Measurements from ENCODE around the gene STIP1.
"Not testable (repeated sequence)": the region's sequence is repeated elsewhere in the genome, so short reads cannot be mapped to it uniquely, and the experiment has no call there.

STIP1 gene

DNA sequence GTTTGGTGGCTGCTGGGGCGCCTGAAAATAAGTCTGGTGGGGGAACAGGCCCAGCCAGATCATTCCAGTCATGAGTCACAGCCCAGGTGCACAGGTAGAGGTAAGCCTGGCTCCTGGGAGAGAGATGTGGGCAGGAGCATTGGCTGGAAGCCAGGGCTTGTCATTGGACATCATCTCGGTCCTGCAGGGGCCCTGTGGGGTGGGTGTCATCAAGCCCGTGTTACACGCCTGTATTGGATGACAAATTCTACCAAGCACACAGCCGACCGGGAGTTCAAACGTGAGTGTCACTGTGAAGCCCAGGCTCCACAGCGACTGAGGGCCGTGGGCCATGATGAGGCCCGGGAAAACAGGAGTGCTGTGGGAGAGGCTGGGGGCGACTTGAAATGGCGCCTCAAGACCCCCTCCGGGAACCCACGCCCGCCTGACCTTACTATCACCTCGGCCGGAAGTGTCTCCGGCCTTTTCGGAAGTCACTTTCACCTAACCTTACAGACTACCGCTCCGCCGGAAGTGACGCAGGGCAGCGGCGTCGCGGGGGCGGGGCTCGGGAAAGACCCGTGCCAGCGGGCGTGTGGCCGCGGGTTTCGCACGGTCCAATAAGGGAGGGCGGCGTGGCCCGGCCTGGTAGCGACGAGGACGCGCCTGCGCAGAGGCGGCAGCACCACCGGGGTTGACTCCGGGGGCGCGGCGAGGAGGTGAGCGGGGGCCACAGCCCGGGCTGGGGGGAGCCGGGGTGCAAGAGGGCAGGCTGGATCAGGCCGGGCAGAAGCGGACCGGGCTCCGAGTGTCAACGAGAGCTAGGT is 54.7 kb downstream of the STIP1 start, which contains the start of gene FKBP2:
FKBP2 (plus strand) TSS at position 661 of the 806 bp plus-strand sequence. CDS start 1,293 bp downstream, outside the sequence.
- DNase-seq: peak; percentile 98

DNA sequence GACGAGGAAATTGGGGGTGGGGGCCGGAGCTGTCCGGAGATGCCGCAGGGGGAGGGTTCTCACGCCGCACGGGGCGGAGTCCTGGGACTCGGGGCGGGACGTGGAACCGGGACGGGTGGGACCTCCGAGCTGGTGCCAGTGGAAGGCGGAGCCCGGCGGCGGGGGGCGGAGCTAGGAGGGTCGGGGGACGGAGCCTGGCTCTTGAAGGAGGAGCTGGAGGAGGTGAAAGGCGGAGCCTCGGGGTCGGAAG is 55.2 kb downstream of the STIP1 start:
- DNase-seq: peak; percentile 100

DNA sequence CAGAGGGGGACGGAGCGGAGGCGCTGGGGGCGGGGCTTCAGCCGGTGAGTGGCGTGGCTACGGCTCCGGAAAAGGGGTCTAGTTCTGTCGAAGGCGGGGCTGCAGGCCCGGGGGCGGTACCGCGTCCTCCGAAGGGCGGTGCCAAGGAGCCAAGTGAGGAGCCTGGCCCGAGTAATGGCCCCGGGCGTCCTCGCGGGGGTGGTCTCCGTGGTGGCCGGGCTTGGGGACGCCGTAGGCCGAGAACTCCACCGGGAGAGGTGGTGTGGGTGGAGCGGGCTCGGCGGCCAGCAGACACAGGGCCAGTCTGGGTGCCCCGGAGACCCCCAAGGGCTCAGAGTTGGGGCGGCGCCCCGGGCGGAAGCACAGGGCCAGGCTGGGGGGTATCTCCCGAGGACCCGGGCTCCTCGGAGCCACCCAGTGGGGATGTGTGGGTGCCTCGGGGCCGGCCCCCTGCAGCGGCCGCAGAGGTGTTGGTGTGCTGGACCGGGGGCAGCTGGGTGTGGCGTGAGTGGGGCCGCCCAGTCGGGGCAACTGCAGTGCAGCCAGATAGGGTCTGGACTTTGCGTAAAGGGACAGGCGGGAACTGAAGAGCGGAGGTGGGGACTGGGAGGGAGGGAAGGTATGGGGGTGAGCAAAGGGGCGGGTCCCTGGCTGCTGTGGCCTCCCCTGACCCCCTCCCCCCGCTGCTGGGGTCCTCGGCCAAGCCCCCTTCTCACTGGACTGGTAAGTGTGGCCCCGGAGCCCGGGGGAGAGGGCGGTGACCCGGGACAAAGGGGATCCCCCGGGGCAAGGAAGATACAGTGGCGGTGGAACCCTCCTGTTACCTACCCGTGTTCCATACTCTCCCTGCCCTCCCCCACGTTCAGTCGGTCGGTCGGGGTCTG is 55.8 kb downstream of the STIP1 start:
- no peak for DNase-seq

GRCh38 chr11:64243236-64243854 is 57.4 kb downstream of the STIP1 start:
- no peak for DNase-seq

GRCh38 chr11:64244107-64244506 is 58.1 kb downstream of the STIP1 start:
- DNase-seq: no peak

- no peak for DNase-seq
Measured at GRCh38 chr11:64244966-64245365, 59.0 kb downstream of the STIP1 start.

- DNase-seq: peak; percentile 19
Measured at GRCh38 chr11:64245401-64245796, 59.4 kb downstream of the STIP1 start.

- peak; percentile 62 for DNase-seq
Measured at GRCh38 chr11:64245797-64246620, 60.0 kb downstream of the STIP1 start.

DNA sequence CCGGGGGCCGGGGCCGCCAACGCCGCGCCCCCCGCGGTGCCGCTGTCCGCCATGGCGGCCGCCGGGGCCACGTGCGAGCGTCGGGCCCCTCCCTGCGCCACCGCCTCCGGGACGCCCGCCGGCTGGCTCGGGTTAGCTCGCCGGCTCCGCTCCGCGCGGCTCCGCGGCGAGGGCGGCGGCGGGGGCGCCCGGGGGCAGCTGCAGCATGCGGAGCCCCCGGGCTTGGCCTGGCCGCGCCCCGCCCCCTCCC is 60.6 kb downstream of the STIP1 start:
- DNase-seq: not testable (repeated sequence)

DNA sequence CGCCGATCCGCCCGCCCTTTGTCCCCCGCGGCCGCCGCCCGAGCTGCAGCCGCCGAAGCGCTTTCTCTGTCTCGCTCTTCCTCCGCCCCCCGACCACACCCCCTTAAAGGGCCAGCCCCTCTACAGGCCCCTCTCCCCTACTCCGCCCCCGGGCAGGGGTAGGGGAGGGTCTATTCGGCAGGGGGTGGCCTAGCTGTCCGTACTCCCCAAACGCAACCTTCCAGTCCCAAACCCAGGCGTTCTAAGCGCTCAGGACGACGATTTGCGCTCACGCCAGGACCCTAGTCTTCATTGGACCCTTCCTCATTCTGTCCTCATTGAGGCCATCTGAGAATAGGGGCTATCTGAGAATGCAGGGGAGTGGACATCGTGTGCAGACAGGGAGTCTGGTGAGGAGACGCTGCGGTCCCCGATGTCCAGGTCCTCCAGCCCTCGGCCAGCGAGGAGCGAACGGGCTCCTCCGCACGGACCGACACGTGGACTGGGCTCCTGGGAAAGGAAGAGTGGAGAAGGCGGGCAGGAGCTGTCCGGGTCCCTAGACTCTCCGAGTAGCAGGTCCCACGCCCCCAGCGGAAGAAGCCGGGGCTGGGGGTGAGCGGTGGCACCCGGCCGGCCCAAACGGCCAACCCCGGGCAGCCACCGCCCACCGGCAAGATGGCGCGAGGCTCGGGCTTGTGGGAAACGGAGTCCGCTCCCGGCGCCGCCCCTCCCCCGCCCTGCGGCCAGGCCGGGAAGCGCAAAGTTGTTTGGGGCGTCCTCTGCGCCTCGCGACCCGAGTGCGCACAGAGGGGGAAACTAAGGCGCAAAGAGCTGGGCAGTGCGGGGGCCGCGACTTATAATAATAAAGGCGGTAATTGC is 61.1 kb downstream of the STIP1 start, which contains the start of gene PPP1R14B:
PPP1R14B (minus strand) TSS at position 73 of the 858 bp plus-strand sequence. CDS start 270 bp downstream, outside the sequence.
- DNase-seq: peak; percentile 63

DNA sequence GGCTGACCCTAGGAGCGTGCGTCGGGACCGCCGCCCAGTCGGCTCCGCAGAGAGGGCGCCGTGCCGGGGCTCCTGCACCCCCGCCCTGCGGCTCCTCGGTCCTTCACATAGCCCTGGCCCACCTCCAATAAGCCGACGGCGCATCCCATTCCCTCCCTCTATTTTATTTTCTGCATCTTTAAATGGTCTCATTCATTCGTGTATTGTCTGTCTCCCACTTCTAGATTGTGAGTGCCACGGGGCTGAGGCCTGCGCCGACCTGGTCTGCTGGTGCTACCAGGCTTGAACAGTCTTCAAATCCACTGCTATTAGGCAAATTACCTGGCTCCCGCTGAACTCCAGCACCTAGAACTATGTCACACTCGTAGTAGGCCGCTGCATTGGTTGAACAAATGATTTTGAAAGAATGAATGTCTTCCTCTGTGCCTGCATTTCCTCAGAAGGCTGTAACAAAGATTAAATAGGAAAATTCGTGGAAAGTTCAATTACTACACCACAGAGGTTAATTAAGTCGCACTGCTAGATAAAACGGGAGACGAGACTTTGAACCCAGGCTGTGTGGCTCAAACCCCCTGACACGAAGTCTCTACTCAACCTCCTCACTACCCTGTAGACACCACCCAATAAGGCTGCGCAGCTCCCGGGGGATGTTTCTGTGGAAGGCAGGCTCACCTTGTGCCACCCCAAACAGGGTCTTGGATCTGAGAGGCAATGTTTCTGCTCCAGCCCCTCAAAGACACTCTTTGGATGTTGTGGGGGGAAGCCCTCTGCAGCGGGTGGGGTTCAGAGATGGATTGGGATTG is 62.0 kb downstream of the STIP1 start:
- DNase-seq: no peak

GRCh38 chr11:64248578-64248977 is 62.6 kb downstream of the STIP1 start:
- no peak for DNase-seq

- no peak for DNase-seq
Measured at GRCh38 chr11:64249038-64249437, 63.1 kb downstream of the STIP1 start.

- DNase-seq: no peak
Measured at GRCh38 chr11:64249563-64250414, 63.8 kb downstream of the STIP1 start.

- DNase-seq: no peak
Measured at GRCh38 chr11:64250415-64251015, 64.5 kb downstream of the STIP1 start.

GRCh38 chr11:64251016-64251752 is 65.2 kb downstream of the STIP1 start, which contains the start of gene PLCB3:
Gene PLCB3 (plus strand): TSS chr11:64251530. CDS start chr11:64251650, 120 bp downstream.
- DNase-seq: peak; percentile 53

GRCh38 chr11:64251753-64252002 is 65.7 kb downstream of the STIP1 start:
- DNase-seq: no peak

DNA sequence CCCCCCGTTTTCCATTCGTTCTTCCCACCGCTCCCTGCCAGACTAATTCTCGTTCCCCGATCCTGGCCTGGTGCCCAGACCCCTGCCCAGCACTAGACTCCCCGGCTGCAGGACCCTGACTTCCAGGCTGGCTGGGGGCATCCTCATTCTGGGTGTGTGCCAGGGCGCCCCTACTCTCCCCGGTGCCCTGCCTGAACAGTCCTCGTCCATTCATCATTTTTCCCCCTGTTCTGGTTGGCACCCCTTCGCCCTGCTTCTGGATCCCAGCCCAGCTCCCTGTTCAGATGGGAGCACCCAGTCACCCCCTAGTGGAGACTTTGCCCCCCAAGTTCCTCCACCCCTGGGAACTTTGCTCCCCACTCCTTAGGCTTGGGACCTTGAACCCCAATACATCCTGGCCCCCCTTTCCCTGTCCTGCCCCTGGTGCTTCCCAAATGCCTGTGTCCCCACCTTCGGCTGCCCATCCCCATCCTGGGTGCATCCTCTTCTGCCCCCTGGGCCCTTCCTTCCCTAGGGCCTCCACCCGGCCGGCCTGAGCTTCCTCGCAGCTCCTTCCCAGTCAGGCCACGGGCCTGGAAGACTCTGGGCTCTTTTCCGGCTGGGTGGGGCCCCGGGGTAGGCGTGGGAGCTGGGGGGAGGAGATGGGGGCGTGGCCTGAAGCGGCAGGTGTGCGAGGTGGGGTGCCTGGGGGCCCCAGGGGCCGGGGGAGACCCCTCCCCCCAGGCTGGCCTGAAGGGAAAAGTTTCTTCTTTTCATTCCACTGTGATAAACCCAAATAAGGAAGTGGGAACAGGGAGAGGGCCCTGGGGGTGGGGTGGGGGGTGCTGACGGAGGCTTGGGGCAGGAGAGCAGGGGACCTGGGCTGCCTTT is 66.3 kb downstream of the STIP1 start:
- no peak for DNase-seq
